ENCODE data around the gene DOCK4. TPM values are rescaled to one million over a fixed set of nuclear protein-coding genes. Genes with fewer than 3 reads are reported as not detected.

Gene DOCK4, protein sequence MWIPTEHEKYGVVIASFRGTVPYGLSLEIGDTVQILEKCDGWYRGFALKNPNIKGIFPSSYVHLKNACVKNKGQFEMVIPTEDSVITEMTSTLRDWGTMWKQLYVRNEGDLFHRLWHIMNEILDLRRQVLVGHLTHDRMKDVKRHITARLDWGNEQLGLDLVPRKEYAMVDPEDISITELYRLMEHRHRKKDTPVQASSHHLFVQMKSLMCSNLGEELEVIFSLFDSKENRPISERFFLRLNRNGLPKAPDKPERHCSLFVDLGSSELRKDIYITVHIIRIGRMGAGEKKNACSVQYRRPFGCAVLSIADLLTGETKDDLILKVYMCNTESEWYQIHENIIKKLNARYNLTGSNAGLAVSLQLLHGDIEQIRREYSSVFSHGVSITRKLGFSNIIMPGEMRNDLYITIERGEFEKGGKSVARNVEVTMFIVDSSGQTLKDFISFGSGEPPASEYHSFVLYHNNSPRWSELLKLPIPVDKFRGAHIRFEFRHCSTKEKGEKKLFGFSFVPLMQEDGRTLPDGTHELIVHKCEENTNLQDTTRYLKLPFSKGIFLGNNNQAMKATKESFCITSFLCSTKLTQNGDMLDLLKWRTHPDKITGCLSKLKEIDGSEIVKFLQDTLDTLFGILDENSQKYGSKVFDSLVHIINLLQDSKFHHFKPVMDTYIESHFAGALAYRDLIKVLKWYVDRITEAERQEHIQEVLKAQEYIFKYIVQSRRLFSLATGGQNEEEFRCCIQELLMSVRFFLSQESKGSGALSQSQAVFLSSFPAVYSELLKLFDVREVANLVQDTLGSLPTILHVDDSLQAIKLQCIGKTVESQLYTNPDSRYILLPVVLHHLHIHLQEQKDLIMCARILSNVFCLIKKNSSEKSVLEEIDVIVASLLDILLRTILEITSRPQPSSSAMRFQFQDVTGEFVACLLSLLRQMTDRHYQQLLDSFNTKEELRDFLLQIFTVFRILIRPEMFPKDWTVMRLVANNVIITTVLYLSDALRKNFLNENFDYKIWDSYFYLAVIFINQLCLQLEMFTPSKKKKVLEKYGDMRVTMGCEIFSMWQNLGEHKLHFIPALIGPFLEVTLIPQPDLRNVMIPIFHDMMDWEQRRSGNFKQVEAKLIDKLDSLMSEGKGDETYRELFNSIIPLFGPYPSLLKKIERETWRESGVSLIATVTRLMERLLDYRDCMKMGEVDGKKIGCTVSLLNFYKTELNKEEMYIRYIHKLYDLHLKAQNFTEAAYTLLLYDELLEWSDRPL (N-terminal part only)
- 15.1 and 20.3 TPM in 2 replicates for total RNA-seq

DNA sequence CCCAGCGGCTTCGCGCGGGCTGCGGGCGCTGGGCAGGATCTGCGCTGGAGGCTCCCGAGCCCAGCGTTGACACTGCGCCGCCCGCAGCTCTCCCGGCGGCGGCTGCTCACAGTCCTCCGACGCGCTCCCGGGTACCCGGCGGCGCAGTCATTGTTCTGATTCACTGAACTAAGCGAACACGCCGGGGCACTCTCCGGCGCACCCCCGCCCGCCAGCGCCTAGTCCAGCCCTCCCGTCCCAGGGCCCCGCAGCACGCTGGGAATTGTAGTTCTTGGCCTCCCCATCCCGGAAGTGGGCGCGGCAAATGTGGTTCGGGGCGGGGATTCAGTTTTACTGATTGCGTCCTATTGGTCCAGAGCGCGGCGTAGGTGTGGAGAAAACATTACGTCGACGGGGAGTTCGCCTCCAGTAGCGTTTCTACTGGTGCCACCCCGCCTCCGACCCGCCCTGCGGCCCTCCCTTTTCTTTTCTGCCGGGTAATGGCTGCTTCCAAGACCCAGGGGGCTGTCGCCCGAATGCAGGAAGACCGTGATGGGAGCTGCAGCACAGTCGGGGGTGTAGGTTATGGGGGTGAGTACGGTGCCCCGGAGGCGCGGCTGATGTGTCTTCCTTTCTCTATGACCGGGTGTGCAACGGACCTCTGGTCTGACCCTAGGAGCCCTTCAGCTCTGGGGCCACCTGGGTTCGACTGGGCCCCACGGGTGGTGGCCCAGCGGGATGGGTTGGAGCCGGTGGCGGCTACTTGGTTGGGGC, at the start of gene DOCK4, which contains the start of gene ZNF277:
Gene DOCK4 (minus strand): TSS at position 162 of the 753 bp plus-strand sequence. CDS start 261 bp downstream, outside the sequence.
Gene ZNF277 (plus strand): TSS at position 458 of the 753 bp plus-strand sequence. CDS start 22 bp downstream, at position 480.

Other genes starting within 250 kb of the DOCK4 start
- 29.3 and 35.6 TPM in 2 replicates for gene ZNF277, start 296 bp upstream of the DOCK4 start, total RNA-seq
- 65.0 and 107 TPM in 2 replicates for gene IFRD1, start 244.1 kb upstream of the DOCK4 start, total RNA-seq